Activated T-helper 2 cell treated with anti-CD3 and anti-CD28 coated beads, Interferon-gamma antibody, Interleukin-2, Interleukin-4, amounts not matched to agents 10 μg/mL and 5 μg/mL and 100 μg/mL, durations not matched to agents 14 hours and 24 hours and 36 hours (primary cell): Measurements from ENCODE around the gene ACBD6. TPM values are rescaled to one million over a fixed set of nuclear protein-coding genes. Genes with fewer than 3 reads are reported as not detected.
"Not testable (repeated sequence)": the region's sequence is repeated elsewhere in the genome, so short reads cannot be mapped to it uniquely, and the experiment has no call there.

Experiments used
- DNase-seq: peaks from one replicate; pipeline ENCODE4 v3.0.0; 2021; ENCODE audit warnings: low spot score
- H3K27ac Mint-ChIP-seq: one replicate; pipeline ENCODE4 v1.8.0; 2021; ENCODE audit warnings: mixed read lengths
- H3K27me3 Mint-ChIP-seq: one replicate; pipeline ENCODE4 v1.8.0; 2021; ENCODE audit warnings: low read depth, mixed read lengths
- H3K36me3 Mint-ChIP-seq: one replicate; pipeline ENCODE4 v1.8.0; 2021; ENCODE audit warnings: low read depth, mixed read lengths
- H3K4me1 Mint-ChIP-seq: one replicate; pipeline ENCODE4 v1.8.0; 2021; ENCODE audit warnings: low read depth, mixed read lengths
- H3K4me3 Mint-ChIP-seq: one replicate; pipeline ENCODE4 v1.8.0; 2021; ENCODE audit warnings: low read depth, mild to moderate bottlenecking, moderate library complexity, mixed read lengths
- H3K9me3 Mint-ChIP-seq: one replicate; pipeline ENCODE4 v1.8.0; 2021; ENCODE audit warnings: mixed read lengths
- intact Hi-C: fragments of 100-400 bp; cut with micrococcal nuclease; formaldehyde crosslinking; loops from one replicate; pipeline ENCODE4 v1.15.1; 2023
- total RNA-seq: library from RNA; stranded (reverse); gene quantifications from 2 replicates; pipeline ENCODE4 v1.2.3, GENCODE V29; 2022

The ACBD6 gene
- total RNA-seq, 1 donor from 2014 or later = 48.9 TPM

DNA sequence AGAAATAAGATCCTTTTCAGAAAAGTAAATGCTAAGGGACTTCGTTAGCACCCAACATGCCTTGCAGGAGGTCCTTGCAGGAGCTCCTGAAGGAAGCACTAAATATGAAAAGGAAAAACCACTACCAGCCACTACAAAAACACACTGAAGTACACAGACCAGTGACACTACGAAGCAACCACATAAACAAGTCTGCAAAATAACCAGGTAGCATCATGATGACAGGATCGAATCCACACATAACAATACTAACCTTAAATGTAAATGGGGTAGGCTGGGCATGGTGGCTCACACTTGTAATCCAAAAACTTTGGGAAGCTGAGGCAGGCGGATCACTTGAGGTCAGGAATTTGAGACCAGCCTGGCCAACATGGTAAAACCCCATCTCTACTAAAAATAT is 40.7 kb downstream of the ACBD6 start:
- H3K27me3 Mint-ChIP-seq, H3K4me3 Mint-ChIP-seq, intact Hi-C loops, H3K27ac Mint-ChIP-seq, DNase-seq, H3K4me1 Mint-ChIP-seq: not testable (repeated sequence)
- Mint-ChIP-seq H3K36me3 (peaks cover 61% of the 10 kb centered on the region), H3K9me3 (peaks cover 49% of the 10 kb centered on the region)

GRCh38 chr1:180458807-180459206 is 43.6 kb downstream of the ACBD6 start:
- H3K4me3 Mint-ChIP-seq = no peak overlapping the region
- H3K27ac Mint-ChIP-seq = no peak overlapping the region
- no peaks in the 10 kb centered on the region for H3K27me3 Mint-ChIP-seq
- H3K4me1 Mint-ChIP-seq = peaks cover 3% of the 10 kb centered on the region
- peaks cover 58% of the 10 kb centered on the region for H3K36me3 Mint-ChIP-seq
- no peak for DNase-seq
- intact Hi-C loops = no loop called here
- peaks cover 45% of the 10 kb centered on the region for H3K9me3 Mint-ChIP-seq

DNA sequence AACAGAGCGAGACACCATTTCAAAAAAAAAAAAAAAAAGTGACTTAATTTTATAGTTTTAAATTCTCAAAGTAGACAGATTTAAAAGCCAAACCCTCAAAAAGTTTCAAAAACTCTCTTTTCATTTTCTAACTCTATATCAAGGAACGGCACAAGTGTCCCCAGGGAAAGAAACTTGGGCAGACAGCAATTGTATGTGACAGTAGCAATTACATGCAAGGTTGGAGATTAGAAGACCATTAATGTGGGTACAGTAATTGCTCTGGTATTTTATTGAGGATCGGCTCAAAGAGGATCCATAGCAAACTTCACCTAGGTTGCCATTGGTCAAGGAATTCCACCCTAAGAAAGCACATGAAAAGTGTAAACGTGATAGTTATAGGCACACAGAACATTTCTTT is 46.2 kb downstream of the ACBD6 start:
- DNase-seq = no peak

DNA sequence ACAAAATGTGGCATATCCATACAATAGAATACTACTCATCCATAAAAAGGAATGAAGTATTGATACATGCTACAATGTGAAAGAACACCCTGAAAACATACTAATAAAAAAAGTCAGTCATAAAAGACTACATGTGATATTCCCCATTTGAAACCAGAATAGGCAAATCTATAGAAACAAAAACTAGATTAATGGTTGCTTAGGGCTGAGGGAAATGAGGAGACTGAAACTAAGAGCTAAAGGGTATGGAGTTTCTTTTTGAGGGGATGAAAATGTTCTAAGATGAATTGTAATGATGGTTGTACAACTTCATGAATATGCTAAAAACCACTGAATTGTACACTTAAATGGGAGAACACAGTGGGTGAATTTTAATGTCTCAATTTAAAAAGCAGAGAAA is 50.9 kb downstream of the ACBD6 start:
- Mint-ChIP-seq H3K36me3 (peaks cover 50% of the 10 kb centered on the region), H3K4me1 (peaks cover 5% of the 10 kb centered on the region), H3K4me3 (no peak overlapping the region), H3K27me3 (no peaks in the 10 kb centered on the region), H3K9me3 (peaks cover 48% of the 10 kb centered on the region), H3K27ac (no peak overlapping the region)
- DNase-seq = no peak
- intact Hi-C loops = no loop called here

More for the DNA sequence above, 46.2 kb downstream of the ACBD6 start:
- Mint-ChIP-seq H3K36me3 (peaks cover 56% of the 10 kb centered on the region), H3K27ac (no peak overlapping the region), H3K9me3 (peaks cover 42% of the 10 kb centered on the region), H3K27me3 (no peaks in the 10 kb centered on the region), H3K4me1 (peaks cover 6% of the 10 kb centered on the region), H3K4me3 (no peak overlapping the region)
- intact Hi-C loops = no loop called here

GRCh38 chr1:180444522-180444921 is 57.9 kb downstream of the ACBD6 start:
- intact Hi-C loops = no loop called here
- H3K9me3 Mint-ChIP-seq = peaks cover 8% of the 10 kb centered on the region
- no peak for DNase-seq
- no peaks in the 10 kb centered on the region for H3K27me3 Mint-ChIP-seq
- H3K27ac Mint-ChIP-seq = no peak overlapping the region
- H3K36me3 Mint-ChIP-seq = peaks cover 9% of the 10 kb centered on the region
- no peaks in the 10 kb centered on the region for H3K4me1 Mint-ChIP-seq
- no peak overlapping the region for H3K4me3 Mint-ChIP-seq

DNA sequence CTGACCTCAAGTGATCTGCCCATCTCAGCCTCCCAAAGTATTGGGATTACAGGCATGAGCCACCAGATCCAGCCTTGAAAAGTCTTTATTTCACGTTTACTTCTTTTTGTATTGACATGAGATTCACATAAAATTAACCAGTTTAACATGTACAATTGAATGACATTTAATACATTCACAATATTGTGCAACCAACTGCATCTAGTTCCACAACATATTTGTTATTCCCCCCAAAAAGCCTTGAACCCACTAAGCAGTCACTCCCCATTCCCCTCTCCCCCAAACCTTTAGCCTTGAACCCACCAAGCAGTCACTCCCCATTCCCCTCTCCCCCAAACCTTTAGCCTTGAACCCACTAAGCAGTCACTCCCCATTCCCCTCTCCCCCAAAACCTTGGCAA is 62.0 kb downstream of the ACBD6 start:
- H3K4me1 Mint-ChIP-seq = no peaks in the 10 kb centered on the region
- intact Hi-C loops = no loop called here

GRCh38 chr1:180435566-180435965 is 66.8 kb downstream of the ACBD6 start:
- Mint-ChIP-seq H3K27me3 (no peaks in the 10 kb centered on the region), H3K36me3 (peaks cover 18% of the 10 kb centered on the region), H3K4me1 (no peaks in the 10 kb centered on the region), H3K27ac (no peak overlapping the region), H3K9me3 (no peaks in the 10 kb centered on the region), H3K4me3 (no peak overlapping the region)
- no peak for DNase-seq
- intact Hi-C loops = no loop called here

More for the DNA sequence above, 62.0 kb downstream of the ACBD6 start:
- Mint-ChIP-seq H3K27me3 (no peaks in the 10 kb centered on the region), H3K9me3 (peaks cover 8% of the 10 kb centered on the region), H3K4me3 (no peak overlapping the region), H3K36me3 (peaks cover 21% of the 10 kb centered on the region), H3K27ac (no peak overlapping the region)
- no peak for DNase-seq

GRCh38 chr1:180433873-180434272 is 68.5 kb downstream of the ACBD6 start:
- H3K4me1 Mint-ChIP-seq = no peaks in the 10 kb centered on the region
- no peak for DNase-seq
- no peaks in the 10 kb centered on the region for H3K27me3 Mint-ChIP-seq
- no peak overlapping the region for H3K27ac Mint-ChIP-seq
- H3K36me3 Mint-ChIP-seq = peaks cover 23% of the 10 kb centered on the region
- intact Hi-C loops = no loop called here
- no peak overlapping the region for H3K4me3 Mint-ChIP-seq
- H3K9me3 Mint-ChIP-seq = no peaks in the 10 kb centered on the region

GRCh38 chr1:180431683-180432082 is 70.7 kb downstream of the ACBD6 start:
- peaks cover 18% of the 10 kb centered on the region for H3K36me3 Mint-ChIP-seq
- H3K27me3 Mint-ChIP-seq = no peaks in the 10 kb centered on the region
- no peaks in the 10 kb centered on the region for H3K4me1 Mint-ChIP-seq
- no peak overlapping the region for H3K27ac Mint-ChIP-seq
- intact Hi-C loops = no loop called here
- H3K9me3 Mint-ChIP-seq = no peaks in the 10 kb centered on the region
- DNase-seq = no peak
- H3K4me3 Mint-ChIP-seq = no peak overlapping the region

- intact Hi-C loops = no loop called here
- DNase-seq = no peak
- no peak overlapping the region for H3K27ac Mint-ChIP-seq
- H3K27me3 Mint-ChIP-seq = no peaks in the 10 kb centered on the region
- no peak overlapping the region for H3K4me3 Mint-ChIP-seq
- H3K4me1 Mint-ChIP-seq = no peaks in the 10 kb centered on the region
- H3K9me3 Mint-ChIP-seq = no peaks in the 10 kb centered on the region
- peaks cover 8% of the 10 kb centered on the region for H3K36me3 Mint-ChIP-seq
These were observed 73.3 kb downstream of the ACBD6 start for GRCh38 chr1:180428782-180429695.

- intact Hi-C loops = no loop called here
These were observed 76.4 kb downstream of the ACBD6 start for GRCh38 chr1:180425952-180426351.

DNA sequence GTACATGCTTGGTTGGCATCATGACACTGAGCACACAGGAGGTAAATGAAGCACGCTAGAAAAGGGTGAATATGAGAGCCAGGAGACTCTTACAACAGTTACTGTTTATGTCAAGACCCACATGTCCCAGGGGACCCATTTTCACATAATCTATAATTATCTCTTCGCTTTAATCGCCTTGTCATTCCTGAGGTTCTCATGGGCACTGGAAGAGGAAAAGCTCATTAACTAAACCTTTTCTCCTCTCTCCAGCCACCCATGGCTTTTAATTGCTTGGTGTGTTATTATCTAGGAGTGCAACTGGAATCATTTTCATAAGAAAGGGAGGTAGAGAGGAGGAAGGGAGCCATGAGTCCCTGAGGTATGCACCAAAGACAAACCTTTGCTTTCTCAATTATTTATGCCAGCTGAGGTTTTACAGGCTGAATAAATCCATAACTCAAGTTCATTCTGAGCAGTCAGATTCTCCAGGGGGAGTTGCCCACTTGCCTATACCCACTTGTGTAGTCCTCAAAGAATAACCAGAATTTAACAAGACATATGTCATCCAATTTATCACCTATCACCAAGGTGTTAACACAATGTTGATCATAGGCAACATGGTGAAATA is 77.4 kb downstream of the ACBD6 start:
- intact Hi-C loops = no loop called here
- H3K9me3 Mint-ChIP-seq = peaks cover 6% of the 10 kb centered on the region
- DNase-seq = no peak
- H3K4me3 Mint-ChIP-seq = no peak overlapping the region
- H3K36me3 Mint-ChIP-seq = peaks cover 21% of the 10 kb centered on the region
- no peaks in the 10 kb centered on the region for H3K4me1 Mint-ChIP-seq
- H3K27ac Mint-ChIP-seq = no peak overlapping the region
- H3K27me3 Mint-ChIP-seq = no peaks in the 10 kb centered on the region

More at GRCh38 chr1:180425952-180426351, 76.4 kb downstream of the ACBD6 start:
- Mint-ChIP-seq H3K27ac (no peak overlapping the region), H3K36me3 (peaks cover 21% of the 10 kb centered on the region), H3K4me3 (no peak overlapping the region), H3K27me3 (no peaks in the 10 kb centered on the region), H3K9me3 (peaks cover 6% of the 10 kb centered on the region), H3K4me1 (no peaks in the 10 kb centered on the region)
- DNase-seq = no peak

GRCh38 chr1:180421614-180422013 is 80.8 kb downstream of the ACBD6 start:
- no peaks in the 10 kb centered on the region for H3K4me1 Mint-ChIP-seq

More at GRCh38 chr1:180421614-180422013, 80.8 kb downstream of the ACBD6 start:
- Mint-ChIP-seq H3K27ac (no peak overlapping the region), H3K27me3 (no peaks in the 10 kb centered on the region), H3K36me3 (peaks cover 16% of the 10 kb centered on the region), H3K4me3 (no peak overlapping the region), H3K9me3 (peaks cover 6% of the 10 kb centered on the region)
- DNase-seq = no peak
- intact Hi-C loops = no loop called here
